Adipocyte (in vitro differentiated cells): Measurements from ENCODE around the gene ZNF765.
"Not testable (repeated sequence)": the region's sequence is repeated elsewhere in the genome, so short reads cannot be mapped to it uniquely, and the experiment has no call there.

ENCODE experiments used
- DNase-seq: peaks from one replicate; pipeline ENCODE4 v3.0.0-alpha.2; 2015; ENCODE audit warnings: low read depth
- H3K27me3 ChIP-seq: replicated peaks from 2 replicates; pipeline ENCODE4 v1.7.0; 2013; ENCODE audit warnings: mild to moderate bottlenecking, low read length, moderate library complexity; ENCODE audit not compliant: control insufficient read depth, insufficient read depth
- H3K36me3 ChIP-seq: 2 replicates; pipeline ENCODE4 v1.7.0; 2013; ENCODE audit warnings: low read length, mild to moderate bottlenecking, moderate library complexity; ENCODE audit not compliant: control insufficient read depth, insufficient read depth, severe bottlenecking
- H3K4me1 ChIP-seq: 2 replicates; pipeline ENCODE4 v1.7.0; 2013; ENCODE audit warnings: mild to moderate bottlenecking, low read length, moderate library complexity; ENCODE audit not compliant: control insufficient read depth, insufficient read depth
- H3K4me3 ChIP-seq: 2 replicates; pipeline ENCODE4 v1.7.0; 2013; ENCODE audit warnings: mild to moderate bottlenecking, low read length, moderate library complexity
- H3K9ac ChIP-seq: 2 replicates; pipeline ENCODE4 v1.7.0; 2013; ENCODE audit warnings: mild to moderate bottlenecking, low read length, moderate library complexity
- H3K9me3 ChIP-seq: 2 replicates; pipeline ENCODE4 v1.7.0; 2013; ENCODE audit warnings: mild to moderate bottlenecking, low read length, moderate library complexity; ENCODE audit not compliant: control insufficient read depth

Gene ZNF765

DNA sequence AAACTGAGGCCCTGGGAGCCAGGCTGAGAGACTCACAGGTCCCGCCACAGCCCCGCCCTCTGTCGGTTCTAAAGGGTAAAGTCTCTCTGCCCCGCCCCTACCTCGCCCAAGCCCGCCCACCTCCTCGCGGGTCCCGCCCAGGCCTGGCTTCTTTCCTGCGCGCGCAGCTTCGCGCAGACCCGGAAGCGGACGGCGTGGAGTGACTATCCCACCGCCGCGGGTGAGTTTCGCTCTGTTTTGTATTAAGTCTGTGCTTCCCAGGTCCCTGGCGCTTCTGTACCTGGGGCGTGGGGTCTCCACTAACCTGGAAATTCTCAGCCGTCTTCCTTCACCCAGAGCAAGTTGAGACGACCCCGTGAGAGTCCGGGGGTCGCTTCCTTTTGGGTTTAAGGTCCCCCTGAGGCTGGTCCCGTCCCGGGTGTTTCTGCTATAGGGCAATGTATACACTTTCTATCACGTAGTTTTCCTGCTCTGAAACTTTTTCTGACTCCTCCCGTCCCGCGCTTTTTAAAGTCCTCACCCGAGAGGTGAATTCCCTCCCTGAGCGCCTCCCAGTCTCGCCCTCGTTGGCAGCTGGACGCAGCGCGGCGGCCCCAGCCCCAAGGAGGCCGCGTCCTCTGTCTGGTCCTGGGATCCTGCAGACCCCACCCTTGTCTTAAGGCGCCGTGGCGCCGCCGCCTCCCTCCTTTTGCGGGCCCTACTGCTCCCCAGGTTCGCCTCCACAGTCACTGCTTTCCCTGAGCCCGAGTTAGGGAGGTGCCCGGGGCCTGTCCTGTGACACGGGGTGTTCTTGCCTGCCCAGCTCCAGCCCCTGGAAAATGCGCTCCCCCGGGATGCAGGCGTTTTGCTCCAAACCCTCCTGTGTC is at the start of gene ZNF765:
TSS of gene ZNF765 (plus strand) at position 176 of the 866 bp plus-strand sequence. CDS start 2,867 bp downstream, outside the sequence.
- Histone ChIP-seq H3K27me3 (no peaks in the 10 kb centered on the region), H3K36me3 (peaks cover 18% of the 10 kb centered on the region), H3K9me3 (no peaks in the 10 kb centered on the region), H3K9ac (peak within 1 kb of the TSS; percentile 94), H3K4me1 (peaks cover 12% of the 10 kb centered on the region), H3K4me3 (peak within 1 kb of the TSS; percentile 98)
- DNase-seq: peak; percentile 99

DNA sequence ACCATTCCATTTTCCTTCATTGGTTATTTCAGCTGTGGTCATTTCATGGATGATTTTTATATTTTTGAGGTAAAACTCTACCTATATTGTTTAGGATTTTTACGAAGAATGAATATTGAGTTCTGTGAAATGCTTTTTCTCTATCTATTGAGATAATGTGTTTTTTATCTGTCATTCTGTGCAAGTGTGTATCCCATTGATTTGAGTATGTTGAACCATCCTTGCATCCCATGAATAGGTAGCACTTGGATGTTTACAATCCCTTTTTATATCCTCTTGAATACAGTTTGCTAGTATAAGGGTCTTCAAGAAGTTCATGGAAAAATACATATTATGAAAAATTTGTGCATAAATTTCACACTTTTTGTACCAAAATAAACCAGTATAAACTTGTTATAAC is 39.2 kb upstream of the ZNF765 start:
- H3K4me1 ChIP-seq: no peaks in the 10 kb centered on the region
- H3K27me3 ChIP-seq: no peaks in the 10 kb centered on the region
- no peak for DNase-seq
- H3K4me3 ChIP-seq: peak overlapping the region; percentile 29
- H3K9ac ChIP-seq: no peak overlapping the region
- peaks cover 43% of the 10 kb centered on the region for H3K36me3 ChIP-seq
- peaks cover 69% of the 10 kb centered on the region for H3K9me3 ChIP-seq

DNA sequence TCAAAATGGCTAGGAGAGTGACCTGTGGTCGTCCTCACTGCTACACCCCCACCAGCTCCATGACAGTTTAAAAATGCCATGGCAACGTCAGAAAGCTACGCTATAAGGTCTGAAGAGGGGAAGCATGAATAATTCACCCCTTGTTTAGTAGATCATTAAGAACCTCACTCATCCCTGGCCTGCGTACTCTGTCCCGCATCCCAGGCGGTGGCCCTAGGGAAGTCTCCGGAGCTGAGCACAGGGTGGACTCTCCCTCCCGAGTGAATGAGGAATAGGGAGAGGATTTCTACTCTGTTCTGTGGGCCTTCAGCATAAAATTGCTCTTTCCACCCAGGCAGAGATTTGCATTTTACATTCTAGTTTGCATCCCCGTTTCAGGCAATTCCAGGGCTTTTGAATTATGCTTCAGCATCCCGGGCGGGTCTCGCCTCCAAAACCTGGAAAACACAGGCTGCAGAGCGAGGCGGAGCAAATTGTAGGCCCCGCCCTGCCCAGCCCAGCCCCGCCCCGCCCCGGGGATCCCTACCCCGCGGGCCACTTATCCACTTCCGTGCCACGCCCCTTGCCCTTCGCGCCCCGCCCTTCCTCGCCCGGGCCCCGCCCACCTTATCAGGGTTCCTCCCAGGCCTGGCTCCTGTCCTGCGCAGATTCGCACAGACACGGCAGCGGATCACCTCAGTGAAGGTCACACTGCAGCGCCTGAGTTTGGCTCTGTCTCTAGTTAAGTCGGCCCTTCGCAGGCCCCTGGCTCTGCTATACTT is 36.9 kb upstream of the ZNF765 start:
- Histone ChIP-seq H3K4me1 (no peaks in the 10 kb centered on the region), H3K9ac (no peak overlapping the region), H3K9me3 (peaks cover 46% of the 10 kb centered on the region), H3K4me3 (no peak overlapping the region), H3K27me3 (no peaks in the 10 kb centered on the region), H3K36me3 (peaks cover 21% of the 10 kb centered on the region)
- no peak for DNase-seq

DNA sequence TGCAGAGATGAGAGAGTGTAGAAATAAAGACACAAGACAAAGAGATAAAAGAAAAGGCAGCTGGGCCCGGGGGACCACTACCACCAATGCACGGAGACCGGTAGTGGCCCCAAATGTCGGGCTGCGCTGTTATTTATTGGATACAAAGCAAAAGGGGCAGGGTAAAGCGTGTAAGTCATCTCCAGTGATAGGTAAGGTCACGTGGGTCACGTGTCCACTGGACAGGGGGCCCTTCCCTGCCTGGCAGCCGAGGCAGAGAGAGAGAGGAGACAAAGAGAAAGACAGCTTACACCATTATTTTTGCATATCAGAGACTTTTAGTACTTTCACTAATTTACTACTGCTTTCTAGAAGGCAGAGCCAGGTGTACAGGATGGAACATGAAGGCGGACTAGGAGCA is 34.9 kb upstream of the ZNF765 start:
- DNase-seq, H3K9ac ChIP-seq, H3K36me3 ChIP-seq, H3K4me1 ChIP-seq, H3K4me3 ChIP-seq, H3K27me3 ChIP-seq: not testable (repeated sequence)
- peaks cover 25% of the 10 kb centered on the region for H3K9me3 ChIP-seq

DNA sequence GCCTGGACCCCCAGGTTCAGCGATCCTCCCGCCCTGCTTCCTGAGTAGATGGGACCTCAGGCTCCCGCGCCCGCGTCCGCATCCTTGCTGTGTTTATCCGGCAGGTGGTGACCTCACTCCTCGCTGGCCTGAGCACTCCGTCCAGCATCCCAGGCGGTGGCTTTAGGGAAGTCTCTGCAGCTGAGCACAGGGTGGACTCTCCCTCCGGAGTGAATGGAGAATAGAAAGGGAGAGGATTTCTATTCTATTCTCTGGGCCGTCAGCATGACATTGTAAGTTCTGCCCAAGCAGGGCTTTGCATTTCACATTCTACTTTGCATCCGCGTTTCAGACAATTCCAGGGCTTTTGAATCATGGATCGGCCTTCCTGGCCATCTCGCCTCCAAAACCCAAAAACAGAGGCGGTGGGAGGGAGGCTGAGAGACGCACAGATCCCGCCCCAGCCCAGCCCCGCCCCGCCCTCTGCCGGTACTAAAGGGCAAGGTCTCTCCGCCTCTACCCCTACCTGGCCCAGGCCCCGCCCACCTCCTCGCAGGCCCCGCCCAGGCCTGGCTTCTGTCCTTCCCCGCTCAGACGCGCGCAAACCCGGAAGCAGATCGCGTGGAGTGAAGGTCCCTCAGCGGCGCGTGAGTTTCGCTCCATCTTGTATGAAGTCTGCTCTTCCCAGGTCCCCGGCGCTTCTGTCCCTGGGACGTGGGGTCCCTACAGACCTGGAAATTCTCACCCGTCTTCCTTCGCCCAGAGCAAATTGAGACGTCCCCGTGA is 29.6 kb upstream of the ZNF765 start, which contains the start of gene ZNF525:
TSS of gene ZNF525 (plus strand) at position 572 of the 765 bp plus-strand sequence. CDS start 6,577 bp downstream, outside the sequence.
- H3K9ac ChIP-seq: peak within 1 kb of the TSS; percentile 81
- peak; percentile 85 for DNase-seq
- H3K4me3 ChIP-seq: peak within 1 kb of the TSS; percentile 88
- peaks cover 4% of the 10 kb centered on the region for H3K4me1 ChIP-seq
- no peaks in the 10 kb centered on the region for H3K36me3 ChIP-seq
- H3K27me3 ChIP-seq: no peaks in the 10 kb centered on the region
- no peaks in the 10 kb centered on the region for H3K9me3 ChIP-seq

DNA sequence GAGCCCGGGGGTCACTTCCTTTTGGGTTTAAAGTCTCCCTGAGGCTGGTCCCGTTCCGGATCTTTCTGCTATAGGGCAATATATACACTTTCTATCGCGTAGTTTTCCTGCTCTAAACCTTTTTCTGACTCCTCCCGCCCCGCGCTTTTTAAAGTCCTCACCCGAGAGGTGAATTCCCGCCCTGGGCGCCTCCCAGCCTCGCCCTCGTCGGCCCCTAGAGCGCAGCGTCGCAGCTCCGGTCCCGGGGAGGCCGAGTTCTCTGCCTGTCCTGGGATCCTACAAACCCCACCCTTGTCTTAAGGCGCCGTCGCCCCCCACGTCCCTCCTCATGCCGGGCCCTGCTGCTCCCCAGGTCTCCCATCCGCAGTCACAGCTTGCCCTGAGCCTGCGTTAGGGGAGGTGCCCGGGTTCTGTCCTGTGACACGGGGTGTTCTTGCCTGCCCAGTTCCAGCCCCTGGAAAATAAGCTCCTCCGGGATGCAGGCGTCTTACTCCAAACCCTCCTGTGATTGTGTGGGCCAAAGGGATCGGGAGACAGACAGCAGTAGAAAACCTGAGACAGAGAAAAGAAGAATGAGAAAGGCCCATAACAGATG is 29.0 kb upstream of the ZNF765 start:
- Histone ChIP-seq H3K4me3 (peak overlapping the region; percentile 88), H3K9me3 (no peaks in the 10 kb centered on the region), H3K36me3 (no peaks in the 10 kb centered on the region), H3K4me1 (peaks cover 4% of the 10 kb centered on the region), H3K27me3 (no peaks in the 10 kb centered on the region), H3K9ac (peak overlapping the region; percentile 81)
- DNase-seq: peak; percentile 56

DNA sequence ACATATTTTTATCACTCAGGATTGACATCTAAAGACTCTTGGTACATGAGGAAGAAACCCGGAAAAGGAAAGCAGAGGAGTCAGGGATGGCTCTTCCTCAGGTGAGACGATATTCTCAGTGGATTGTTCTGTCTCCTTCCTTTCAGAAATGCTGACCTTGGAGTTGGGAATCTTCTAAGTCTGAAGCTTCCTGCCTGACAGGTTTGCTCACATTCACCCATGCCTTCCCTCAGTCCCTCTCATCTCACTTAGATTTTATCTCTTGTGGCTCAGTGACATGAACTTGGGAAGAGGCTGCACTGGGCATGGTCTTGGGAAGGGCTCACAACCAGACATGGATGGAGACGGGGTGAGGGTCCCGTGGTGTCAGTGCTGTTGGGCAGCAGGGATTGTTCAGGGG is 22.8 kb upstream of the ZNF765 start:
- no peak overlapping the region for H3K4me3 ChIP-seq
- no peaks in the 10 kb centered on the region for H3K4me1 ChIP-seq
- no peaks in the 10 kb centered on the region for H3K36me3 ChIP-seq
- DNase-seq: no peak
- H3K27me3 ChIP-seq: no peaks in the 10 kb centered on the region
- no peaks in the 10 kb centered on the region for H3K9me3 ChIP-seq
- no peak overlapping the region for H3K9ac ChIP-seq

DNA sequence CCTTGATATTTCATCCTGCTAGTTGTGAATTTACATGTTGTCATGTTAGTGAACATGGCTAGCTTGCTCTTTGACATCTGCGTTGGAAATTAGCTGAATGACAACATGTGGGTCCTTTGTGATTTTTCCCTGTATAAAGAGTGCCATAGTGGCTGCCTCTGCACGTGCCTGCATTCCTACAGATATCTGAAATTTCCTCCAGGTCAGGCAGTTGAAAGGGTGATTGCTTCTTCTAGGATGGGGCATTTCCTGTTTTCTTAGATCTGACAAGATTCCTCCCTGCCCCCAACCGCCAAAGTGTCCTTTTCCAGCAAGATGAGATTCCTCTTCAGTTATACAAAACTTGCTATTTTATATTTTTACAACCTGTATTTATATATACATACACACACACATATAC is 20.7 kb upstream of the ZNF765 start:
- Histone ChIP-seq H3K4me3 (no peak overlapping the region), H3K9me3 (no peaks in the 10 kb centered on the region), H3K4me1 (no peaks in the 10 kb centered on the region), H3K27me3 (no peaks in the 10 kb centered on the region), H3K36me3 (peaks cover 4% of the 10 kb centered on the region), H3K9ac (no peak overlapping the region)
- no peak for DNase-seq

DNA sequence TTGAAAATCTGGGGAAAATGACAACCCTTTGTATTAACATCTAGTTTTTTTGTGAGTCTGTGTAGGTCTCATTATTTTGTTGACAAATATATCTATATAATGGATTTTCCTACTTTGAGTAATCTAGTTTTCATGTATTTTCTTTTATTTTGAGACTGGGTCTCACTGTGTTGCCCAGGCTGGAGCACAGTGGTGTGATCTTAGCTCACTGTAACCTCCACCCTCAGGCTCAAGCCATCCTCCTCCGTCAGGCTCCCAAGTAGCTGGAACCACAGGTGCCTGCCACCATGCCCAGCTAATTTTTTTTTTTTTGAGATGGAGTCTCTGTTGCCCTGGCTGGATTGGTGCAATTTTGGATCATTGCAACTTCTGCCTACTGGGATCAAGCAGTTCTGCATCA is 20.2 kb upstream of the ZNF765 start:
- no peak overlapping the region for H3K4me3 ChIP-seq
- no peak for DNase-seq
- peaks cover 7% of the 10 kb centered on the region for H3K36me3 ChIP-seq
- no peaks in the 10 kb centered on the region for H3K9me3 ChIP-seq
- no peaks in the 10 kb centered on the region for H3K4me1 ChIP-seq
- H3K27me3 ChIP-seq: no peaks in the 10 kb centered on the region
- H3K9ac ChIP-seq: no peak overlapping the region

DNA sequence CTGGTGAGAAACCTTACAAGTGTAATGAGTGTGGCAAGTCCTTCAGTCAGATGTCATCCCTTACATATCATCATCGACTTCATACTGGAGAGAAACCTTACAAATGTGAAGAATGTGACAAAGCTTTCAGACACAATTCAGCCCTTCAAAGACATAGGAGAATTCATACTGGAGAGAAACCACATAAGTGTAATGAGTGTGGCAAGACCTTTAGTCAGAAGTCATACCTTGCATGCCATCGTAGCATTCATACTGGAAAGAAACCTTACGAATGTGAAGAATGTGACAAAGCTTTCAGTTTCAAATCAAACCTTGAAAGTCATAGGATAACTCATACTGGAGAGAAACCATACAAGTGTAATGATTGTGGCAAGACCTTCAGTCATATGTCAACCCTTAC is 13.6 kb upstream of the ZNF765 start:
- Histone ChIP-seq H3K36me3 (peaks cover 22% of the 10 kb centered on the region), H3K4me3 (peak overlapping the region; percentile 41)
- no peak for DNase-seq

More for the DNA sequence above, 13.6 kb upstream of the ZNF765 start:
- Histone ChIP-seq H3K27me3 (no peaks in the 10 kb centered on the region), H3K9ac (no peak overlapping the region), H3K9me3 (peaks cover 60% of the 10 kb centered on the region), H3K4me1 (no peaks in the 10 kb centered on the region)
